Measurements from ENCODE around the gene ACBD6.
"Not testable (repeated sequence)": the region's sequence is repeated elsewhere in the genome, so short reads cannot be mapped to it uniquely, and the experiment has no call there.

ACBD6 gene, protein sequence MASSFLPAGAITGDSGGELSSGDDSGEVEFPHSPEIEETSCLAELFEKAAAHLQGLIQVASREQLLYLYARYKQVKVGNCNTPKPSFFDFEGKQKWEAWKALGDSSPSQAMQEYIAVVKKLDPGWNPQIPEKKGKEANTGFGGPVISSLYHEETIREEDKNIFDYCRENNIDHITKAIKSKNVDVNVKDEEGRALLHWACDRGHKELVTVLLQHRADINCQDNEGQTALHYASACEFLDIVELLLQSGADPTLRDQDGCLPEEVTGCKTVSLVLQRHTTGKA

DNA sequence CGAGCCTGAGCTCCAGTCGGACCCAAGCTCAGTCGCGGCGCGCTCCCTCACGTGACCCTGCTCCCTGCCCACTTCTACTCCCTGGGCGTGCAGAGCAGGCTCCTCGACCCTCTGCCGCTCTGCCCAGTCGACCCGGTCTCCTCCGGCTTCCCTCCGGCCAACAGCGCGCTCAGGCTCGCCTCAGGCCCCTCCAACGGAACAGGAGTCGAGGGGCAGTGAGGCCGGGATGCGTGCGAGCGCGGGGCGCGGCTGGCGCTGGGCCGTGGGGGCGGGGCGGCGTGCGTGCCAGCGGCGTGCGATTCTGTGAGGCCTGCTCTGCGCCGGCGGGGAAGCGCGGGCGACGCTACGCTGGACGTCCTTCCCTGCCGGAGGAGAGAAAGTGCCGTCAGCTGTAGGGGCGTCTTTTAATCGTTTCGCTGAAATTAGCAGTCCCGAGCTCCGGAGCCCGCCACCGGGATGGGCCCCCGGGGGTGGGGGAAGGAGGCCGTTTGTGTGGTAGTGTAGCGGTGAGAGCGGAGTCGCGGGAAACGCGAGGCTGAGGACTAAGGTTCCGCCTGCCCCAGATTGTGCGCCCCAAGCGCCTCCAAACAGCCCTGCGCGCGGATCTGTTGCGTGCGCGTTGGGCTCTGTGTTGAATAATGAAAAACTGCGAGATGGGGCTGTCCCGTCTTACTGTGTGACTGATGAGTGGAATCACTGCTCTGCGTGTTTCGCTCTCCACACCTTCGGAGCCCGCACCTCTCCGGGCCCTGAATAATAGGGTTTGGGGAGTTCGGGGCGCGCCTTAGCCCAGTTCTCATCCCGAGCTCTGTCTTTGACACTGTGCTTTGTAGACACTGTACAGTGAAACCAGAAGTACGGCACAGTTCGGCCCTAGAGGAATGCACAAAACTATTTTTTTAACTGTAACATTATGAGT is at the start of gene ACBD6:
Gene ACBD6, minus strand, starts transcription at position 217 of the 919 bp plus-strand sequence. CDS start 311 bp downstream, outside the sequence.
- peak; percentile 85 for DNase-seq

- no peak for DNase-seq
Observed at GRCh38 chr1:180551997-180552396, 49.6 kb upstream of the ACBD6 start.

- DNase-seq: no peak
Observed at GRCh38 chr1:180550241-180550640, 47.9 kb upstream of the ACBD6 start.

DNA sequence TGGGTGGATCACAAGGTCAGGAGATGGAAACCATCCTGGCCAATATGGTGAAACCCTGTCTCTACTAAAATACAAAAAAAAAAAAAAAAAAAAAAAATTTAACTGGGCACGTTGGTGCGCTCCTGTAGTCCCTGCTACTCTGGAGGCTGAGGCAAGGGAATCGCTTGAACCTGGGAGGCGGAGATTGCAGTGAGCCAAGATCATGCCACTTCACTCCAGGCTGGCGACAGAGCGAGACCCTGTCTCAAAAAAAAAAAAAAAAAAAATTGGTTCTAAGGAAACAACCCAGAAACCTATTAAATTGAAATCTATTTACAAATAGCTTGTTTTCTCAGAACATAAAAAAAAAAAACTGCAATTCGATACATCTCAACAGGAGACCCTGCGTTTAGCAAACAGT is 47.4 kb upstream of the ACBD6 start:
- DNase-seq: not testable (repeated sequence)

DNA sequence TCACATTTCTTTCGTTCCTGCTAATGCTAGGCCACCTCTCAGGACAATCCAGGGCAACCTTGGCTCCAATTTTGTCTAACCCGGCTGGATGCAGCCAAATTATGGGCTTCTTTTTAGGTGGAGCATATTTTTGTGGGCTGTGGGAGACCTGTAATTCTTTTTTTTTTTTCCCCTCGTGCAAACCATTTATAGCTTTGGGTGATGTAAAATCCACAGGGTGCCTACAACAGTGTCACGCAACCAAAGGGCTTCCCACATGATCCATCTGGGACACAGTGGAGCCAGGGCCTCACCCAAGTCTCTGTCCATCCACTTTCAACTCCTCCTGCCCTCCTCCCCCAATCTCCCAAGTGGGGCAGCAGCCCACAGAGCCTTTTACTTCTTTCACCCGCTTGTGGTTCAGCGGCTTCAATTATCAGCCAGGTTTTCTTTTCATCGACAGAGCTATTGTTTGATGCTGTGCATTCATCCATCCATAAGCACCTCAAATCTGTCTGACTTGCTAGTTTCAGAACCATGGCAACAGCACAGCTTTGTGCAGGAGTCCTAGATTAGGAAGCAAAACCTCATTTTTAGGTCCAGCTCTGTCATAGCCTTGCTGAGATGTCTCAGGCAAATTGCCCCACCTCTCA is 46.4 kb upstream of the ACBD6 start:
- DNase-seq: no peak

DNA sequence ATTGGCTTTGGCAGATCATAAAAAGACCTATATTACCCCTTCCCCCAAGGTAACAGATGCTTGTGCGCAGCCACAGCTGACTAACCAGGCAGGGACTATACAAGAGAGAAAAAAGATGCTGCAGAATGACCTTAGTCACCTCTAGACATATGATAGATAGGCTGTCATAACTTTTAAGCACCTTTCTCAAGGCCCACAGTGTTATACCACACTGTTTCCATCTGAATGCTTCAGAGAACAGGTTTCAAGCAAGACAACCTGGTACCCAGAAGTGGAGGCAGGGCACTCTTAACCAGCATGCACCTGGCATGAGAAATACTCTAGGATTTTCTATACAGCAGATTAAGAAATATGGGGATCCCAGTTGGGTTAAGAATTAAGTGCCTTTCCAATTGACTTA is 43.6 kb upstream of the ACBD6 start:
- DNase-seq: no peak

DNA sequence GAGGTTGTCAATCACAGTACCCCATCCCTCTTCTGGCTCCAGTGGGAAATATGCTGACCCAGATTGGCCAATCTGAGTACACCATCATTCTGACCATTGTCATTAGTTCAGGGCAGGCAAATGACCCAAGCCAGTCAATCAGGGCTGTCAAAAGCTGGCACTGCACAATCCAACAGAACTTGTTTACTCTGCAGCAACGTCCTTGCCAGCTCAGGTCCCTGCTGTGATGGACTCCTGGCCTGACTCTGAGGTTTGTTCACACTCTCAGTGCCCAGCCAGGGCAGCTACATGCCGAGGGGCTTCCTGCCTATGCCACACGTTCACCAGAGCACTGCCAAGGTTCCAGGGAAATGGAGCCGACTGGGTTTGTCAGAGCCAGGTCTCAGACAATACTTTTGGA is 41.7 kb upstream of the ACBD6 start:
- DNase-seq: no peak

GRCh38 chr1:180542838-180543145 is 40.4 kb upstream of the ACBD6 start:
- DNase-seq: no peak

GRCh38 chr1:180542113-180542837 is 39.9 kb upstream of the ACBD6 start:
- no peak for DNase-seq

DNA sequence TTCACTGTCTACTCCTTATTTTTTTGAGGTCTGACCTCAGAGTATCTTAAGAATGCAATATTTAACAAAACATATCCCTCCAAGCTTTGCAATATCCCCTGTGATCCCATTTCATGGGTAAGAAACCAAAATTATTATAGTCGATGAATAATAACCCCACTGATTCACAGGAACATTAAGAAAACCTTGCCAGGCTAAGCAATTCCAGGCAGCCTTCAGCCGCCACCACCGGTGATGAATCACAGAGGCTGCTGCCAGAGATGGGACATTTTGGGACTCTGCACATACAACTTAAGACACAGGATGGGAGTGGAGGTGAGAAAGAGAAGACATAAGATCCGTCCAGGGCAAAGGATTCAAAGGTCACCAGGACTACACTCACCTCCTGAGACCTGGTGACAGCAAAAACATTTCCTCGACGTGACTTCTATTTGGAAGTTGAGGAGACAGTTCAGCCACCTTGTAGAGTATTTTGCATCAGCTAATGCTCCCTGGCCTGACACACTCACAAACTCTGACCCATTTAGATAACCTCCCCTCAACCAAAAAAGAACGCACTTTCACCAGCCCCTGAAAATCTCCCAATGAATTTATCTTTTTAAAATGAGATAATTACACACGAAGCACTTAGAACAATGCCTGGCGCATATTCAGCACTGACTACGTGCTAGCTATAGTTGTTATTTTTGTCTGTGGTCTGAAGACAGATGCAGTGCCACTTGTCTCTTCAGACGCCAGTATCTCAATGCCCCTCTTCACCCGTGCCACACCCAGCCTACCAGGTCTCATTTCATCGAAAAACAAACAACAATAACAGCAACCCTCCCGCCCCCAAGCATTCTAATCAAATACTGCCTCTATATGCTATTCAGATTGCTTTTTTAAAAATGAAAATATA is 38.6 kb upstream of the ACBD6 start:
- no peak for DNase-seq

DNA sequence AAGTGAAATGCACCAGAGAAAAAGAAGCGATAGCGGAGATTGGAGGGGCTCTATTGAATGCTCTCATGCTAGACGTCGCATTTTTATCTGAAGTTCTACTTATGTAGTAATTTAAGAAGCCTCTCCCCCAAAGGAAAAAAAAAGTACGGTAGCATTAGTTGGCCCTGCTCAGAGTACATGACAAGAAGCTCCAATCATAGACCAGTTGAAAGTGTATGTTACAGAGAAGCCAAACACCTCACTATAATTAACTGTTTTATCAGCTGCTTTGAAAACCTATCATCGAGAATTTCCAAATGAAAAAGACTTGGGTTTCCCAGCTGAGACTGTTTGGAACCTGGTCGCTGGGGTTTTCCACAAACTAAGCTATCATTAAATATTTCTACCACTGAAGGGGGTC is 36.8 kb upstream of the ACBD6 start:
- no peak for DNase-seq

- DNase-seq: no peak
Observed at GRCh38 chr1:180536821-180537372, 34.5 kb upstream of the ACBD6 start.

GRCh38 chr1:180535418-180535999 is 33.1 kb upstream of the ACBD6 start:
- DNase-seq: no peak

GRCh38 chr1:180534214-180534613 is 31.8 kb upstream of the ACBD6 start:
- DNase-seq: no peak

DNA sequence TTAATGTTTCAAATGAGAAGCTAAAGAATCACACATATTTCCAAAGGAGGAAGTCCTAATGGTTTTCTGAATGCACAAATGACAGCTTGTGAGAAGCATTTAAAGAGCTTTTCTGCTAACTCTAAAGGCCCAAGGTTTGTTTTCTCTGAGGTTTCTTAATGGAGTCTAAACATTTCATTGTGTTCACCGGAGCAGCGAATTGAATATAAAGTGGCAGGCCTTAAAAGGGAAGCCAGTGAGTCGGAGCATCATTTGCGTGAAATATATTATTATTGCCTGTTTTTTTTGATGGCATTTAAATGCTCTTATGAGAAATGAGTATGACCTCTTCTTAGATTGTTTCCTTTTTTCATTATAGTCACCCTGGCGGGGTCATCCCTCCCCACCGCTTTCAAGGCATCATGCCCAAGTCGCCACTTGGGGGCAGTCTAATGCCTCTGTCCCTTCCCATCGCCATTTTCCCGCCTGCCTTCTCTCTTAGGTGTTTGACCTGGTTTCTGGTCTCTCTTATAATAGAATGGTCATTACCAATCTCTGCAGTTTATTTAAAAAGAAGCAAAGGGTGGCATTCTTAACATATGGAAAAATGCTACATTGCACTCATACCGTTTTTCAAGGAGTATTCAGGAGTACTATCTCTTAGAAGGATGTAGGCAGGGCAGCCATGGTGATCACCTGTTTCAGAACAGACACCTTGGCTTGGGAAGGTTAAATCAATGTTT is 31.1 kb upstream of the ACBD6 start:
- peak; percentile 41 for DNase-seq

DNA sequence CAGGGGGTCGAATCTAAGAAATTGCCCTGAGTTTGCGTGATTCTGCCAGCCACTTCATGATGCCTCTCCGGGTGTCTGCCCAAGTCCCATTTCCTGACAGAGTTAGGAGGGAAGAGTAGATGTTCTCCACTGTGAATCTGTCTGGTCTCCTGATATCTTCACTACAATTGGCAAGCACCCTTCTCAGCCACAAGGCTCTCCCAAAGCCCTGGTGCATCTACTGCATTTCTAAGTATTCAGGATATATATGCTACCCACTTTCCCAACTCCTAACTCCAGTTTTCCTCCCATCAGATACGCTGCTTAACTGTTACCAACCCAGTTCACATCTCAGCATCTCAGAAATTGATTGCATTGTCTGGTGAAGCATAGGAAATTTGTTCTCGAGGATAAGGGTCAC is 30.5 kb upstream of the ACBD6 start:
- no peak for DNase-seq

DNA sequence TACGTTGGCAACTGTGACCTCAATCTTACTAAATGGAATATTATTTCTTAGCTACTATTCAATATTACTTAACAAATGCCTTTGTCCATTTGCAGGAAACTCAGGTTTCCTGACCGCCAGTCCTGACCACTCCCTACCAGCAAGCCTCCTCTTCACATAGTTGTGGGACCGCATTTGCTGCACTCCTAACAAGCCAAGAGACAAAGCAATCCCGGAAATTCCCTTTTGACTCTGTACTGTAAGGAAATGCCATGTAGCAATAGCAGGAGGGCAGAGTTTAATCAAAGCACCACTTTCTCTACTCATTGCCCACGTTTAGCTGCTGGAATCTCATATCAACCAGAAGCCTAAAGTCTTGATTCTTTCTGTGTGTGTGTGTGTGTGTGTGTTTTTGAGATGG is 28.1 kb upstream of the ACBD6 start:
- DNase-seq: no peak

DNA sequence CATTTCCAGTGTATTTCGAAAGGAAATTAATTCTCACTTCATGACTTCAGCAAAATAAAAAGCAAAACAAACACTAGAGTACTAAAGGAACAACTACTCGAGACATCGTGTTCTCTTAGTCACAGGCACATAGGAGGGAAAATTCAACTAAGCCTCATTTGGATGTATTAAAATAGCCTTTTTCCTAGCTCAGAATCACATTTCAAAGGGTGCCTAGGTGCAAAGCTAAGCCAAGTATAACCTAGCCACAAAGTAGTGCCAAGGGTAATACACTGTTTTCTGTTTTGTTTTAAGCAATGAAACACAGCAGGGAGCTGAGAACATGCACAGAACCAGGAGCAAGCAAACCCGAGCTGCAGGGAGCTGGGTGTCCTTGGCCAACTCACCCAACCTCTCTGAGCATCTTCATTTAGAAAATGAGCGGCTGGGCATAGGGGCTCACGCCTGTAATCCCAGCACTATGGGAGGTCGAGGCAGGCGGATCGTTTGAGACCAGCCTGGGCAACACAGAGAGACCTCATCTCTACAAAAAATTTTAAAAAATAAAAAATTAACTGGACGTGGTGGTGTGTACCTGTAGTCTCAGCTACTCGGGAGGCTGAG is 26.6 kb upstream of the ACBD6 start:
- DNase-seq: no peak

GRCh38 chr1:180527101-180527669 is 24.8 kb upstream of the ACBD6 start:
- DNase-seq: no peak

- DNase-seq: no peak
Observed at GRCh38 chr1:180525715-180526039, 23.3 kb upstream of the ACBD6 start.

Data from NCI-H510A (cell line).